Trophoblast cell (in vitro differentiated cells and primary cell): ENCODE data around the gene NUP153.

Source experiments
- DNase-seq, 2 donors: peaks; one replicate each; pipeline ENCODE4 v3.0.0-alpha.2; 2016
- H2AFZ ChIP-seq: 2 replicates; pipeline ENCODE4 v1.6.1; 2013; ENCODE audit warnings: low read length, moderate library complexity, mild to moderate bottlenecking; ENCODE audit not compliant: insufficient read depth, poor library complexity
- H2AK5ac ChIP-seq: 2 replicates; pipeline ENCODE4 v1.6.1; 2013; ENCODE audit warnings: mild to moderate bottlenecking, low read length
- H2BK120ac ChIP-seq: 2 replicates; pipeline ENCODE4 v1.6.1; 2013; ENCODE audit warnings: low read length, mild to moderate bottlenecking, moderate library complexity; ENCODE audit not compliant: insufficient read depth, poor library complexity
- H2BK12ac ChIP-seq: 2 replicates; pipeline ENCODE4 v1.6.1; 2013; ENCODE audit warnings: mild to moderate bottlenecking, low read length, moderate library complexity
- H2BK5ac ChIP-seq: 2 replicates; pipeline ENCODE4 v1.6.1; 2013; ENCODE audit warnings: low read length, low read depth, moderate library complexity, mild to moderate bottlenecking; ENCODE audit not compliant: poor library complexity
- H3K14ac ChIP-seq: 2 replicates; pipeline ENCODE4 v1.6.1; 2013; ENCODE audit warnings: mild to moderate bottlenecking, low read length
- H3K18ac ChIP-seq: 2 replicates; pipeline ENCODE4 v1.6.1; 2013; ENCODE audit warnings: mild to moderate bottlenecking, low read length
- H3K23ac ChIP-seq: 2 replicates; pipeline ENCODE4 v1.6.1; 2013; ENCODE audit warnings: low read length
- H3K27ac ChIP-seq: 2 replicates; pipeline ENCODE4 v1.5.1; 2013; ENCODE audit warnings: low read depth, mild to moderate bottlenecking, inconsistent platforms, low read length, moderate library complexity
- H3K27me3 ChIP-seq: 2 replicates; pipeline ENCODE4 v1.6.1; 2013; ENCODE audit warnings: inconsistent platforms, mild to moderate bottlenecking, low read length, moderate library complexity; ENCODE audit not compliant: insufficient read depth
- H3K36me3 ChIP-seq, 2 experiments: 1 replicate in 1 of 2; 2 replicates in 1 of 2; pipeline ENCODE4 v1.6.1; 2013; ENCODE audit warnings: low read length in 2 of 2, mild to moderate bottlenecking in 2 of 2, moderate library complexity in 1 of 2; ENCODE audit not compliant: insufficient read depth in 2 of 2, control insufficient read depth in 1 of 2
- H3K4ac ChIP-seq: 2 replicates; pipeline ENCODE4 v1.6.1; 2013; ENCODE audit warnings: low read depth, mild to moderate bottlenecking, low read length, moderate library complexity
- H3K4me1 ChIP-seq, 2 experiments: 1 replicate in 1 of 2; 2 replicates in 1 of 2; pipeline ENCODE4 v1.6.1; 2013; ENCODE audit warnings: low read length in 2 of 2, mild to moderate bottlenecking in 2 of 2, moderate library complexity in 1 of 2; ENCODE audit not compliant: insufficient read depth in 2 of 2, control insufficient read depth in 1 of 2
- H3K4me2 ChIP-seq: 2 replicates; pipeline ENCODE4 v1.6.1; 2013; ENCODE audit warnings: inconsistent platforms, mild to moderate bottlenecking, low read length, moderate library complexity
- H3K4me3 ChIP-seq: 2 replicates; pipeline ENCODE4 v1.5.1; 2013; ENCODE audit warnings: mild to moderate bottlenecking, low read depth, low read length, inconsistent platforms
- H3K79me1 ChIP-seq: one replicate; pipeline ENCODE4 v1.6.1; 2013; ENCODE audit warnings: low read length
- H3K79me2 ChIP-seq: 2 replicates; pipeline ENCODE4 v1.6.1; 2013; ENCODE audit warnings: low read length, mild to moderate bottlenecking; ENCODE audit not compliant: control insufficient read depth, insufficient read depth, poor library complexity
- H3K9ac ChIP-seq: 2 replicates; pipeline ENCODE4 v1.6.1; 2013; ENCODE audit warnings: mild to moderate bottlenecking, low read length
- H3K9me3 ChIP-seq: 2 replicates; pipeline ENCODE4 v1.6.1; 2013; ENCODE audit warnings: low read depth, mild to moderate bottlenecking, control low read depth, inconsistent platforms, low read length; ENCODE audit not compliant: insufficient read depth
- H4K12ac ChIP-seq: 2 replicates; pipeline ENCODE4 v1.6.1; 2013; ENCODE audit warnings: low read depth, mild to moderate bottlenecking, low read length, moderate library complexity
- H4K8ac ChIP-seq: 2 replicates; pipeline ENCODE4 v1.6.1; 2013; ENCODE audit warnings: low read depth, mild to moderate bottlenecking, low read length, moderate library complexity
- H4K91ac ChIP-seq: one replicate; pipeline ENCODE4 v1.6.1; 2013; ENCODE audit warnings: low read depth, mild to moderate bottlenecking, low read length, moderate library complexity
- WGBS: extraction: QIAGEN DNeasy Blood & Tissue Kit; methylation state at CpG from one replicate; pipeline ENCODE4 v1.1.7; 2013; ENCODE audit warnings: missing lambda C conversion rate; ENCODE audit not compliant: insufficient read length, insufficient coverage; ENCODE audit errors: extremely low coverage; 5-methylcytosine and 5-hydroxymethylcytosine counted together

The NUP153 gene

DNA sequence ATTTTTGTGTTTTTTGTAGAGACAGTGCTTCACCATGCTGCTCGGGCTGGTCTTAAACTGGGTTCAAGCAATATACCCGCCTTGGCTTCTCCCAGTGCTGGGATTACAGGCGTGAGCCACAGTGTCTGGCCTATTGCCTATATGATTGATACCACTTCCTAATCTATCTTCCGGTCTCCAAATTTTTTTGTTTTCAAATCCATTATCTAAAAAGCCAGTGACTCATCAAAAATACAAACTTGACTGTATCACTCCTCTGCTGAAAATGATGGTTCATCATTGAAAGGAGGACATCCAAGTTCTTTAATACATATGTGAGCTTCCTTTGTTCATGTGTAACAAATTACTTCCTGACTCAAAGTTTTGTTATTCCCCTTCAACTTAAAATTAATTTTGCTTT lies 71.2 kb downstream of the NUP153 start:
- no peaks in the 10 kb centered on the region for H3K79me1 ChIP-seq
- H2AFZ ChIP-seq: no peak overlapping the region
- H3K27ac ChIP-seq: no peak overlapping the region
- peak overlapping the region; percentile 47 for H3K18ac ChIP-seq
- no peaks in the 10 kb centered on the region for H3K79me2 ChIP-seq
- no peak overlapping the region for H3K23ac ChIP-seq
- no peak overlapping the region for H2BK5ac ChIP-seq
- H3K36me3 ChIP-seq: peaks cover 9 to 25% of the 10 kb centered on the region in 2 experiments
- WGBS: no CpG with 5 or more reads among the region's 4 CpGs
- no peaks in the 10 kb centered on the region for H3K9me3 ChIP-seq
- no peak overlapping the region for H3K9ac ChIP-seq
- H3K4me3 ChIP-seq: no peak overlapping the region
- H3K4me2 ChIP-seq: no peak overlapping the region
- H4K91ac ChIP-seq: no peak overlapping the region
- no peak overlapping the region for H2BK120ac ChIP-seq
- H4K8ac ChIP-seq: no peak overlapping the region
- H4K12ac ChIP-seq: no peak overlapping the region
- no peak overlapping the region for H2AK5ac ChIP-seq
- H3K14ac ChIP-seq: no peak overlapping the region
- DNase-seq: peak in 1 of 2 donors; percentile 16
- no peak overlapping the region for H2BK12ac ChIP-seq
- H3K27me3 ChIP-seq: no peaks in the 10 kb centered on the region
- no peaks in the 10 kb centered on the region for H3K4me1 ChIP-seq
- no peak overlapping the region for H3K4ac ChIP-seq

DNA sequence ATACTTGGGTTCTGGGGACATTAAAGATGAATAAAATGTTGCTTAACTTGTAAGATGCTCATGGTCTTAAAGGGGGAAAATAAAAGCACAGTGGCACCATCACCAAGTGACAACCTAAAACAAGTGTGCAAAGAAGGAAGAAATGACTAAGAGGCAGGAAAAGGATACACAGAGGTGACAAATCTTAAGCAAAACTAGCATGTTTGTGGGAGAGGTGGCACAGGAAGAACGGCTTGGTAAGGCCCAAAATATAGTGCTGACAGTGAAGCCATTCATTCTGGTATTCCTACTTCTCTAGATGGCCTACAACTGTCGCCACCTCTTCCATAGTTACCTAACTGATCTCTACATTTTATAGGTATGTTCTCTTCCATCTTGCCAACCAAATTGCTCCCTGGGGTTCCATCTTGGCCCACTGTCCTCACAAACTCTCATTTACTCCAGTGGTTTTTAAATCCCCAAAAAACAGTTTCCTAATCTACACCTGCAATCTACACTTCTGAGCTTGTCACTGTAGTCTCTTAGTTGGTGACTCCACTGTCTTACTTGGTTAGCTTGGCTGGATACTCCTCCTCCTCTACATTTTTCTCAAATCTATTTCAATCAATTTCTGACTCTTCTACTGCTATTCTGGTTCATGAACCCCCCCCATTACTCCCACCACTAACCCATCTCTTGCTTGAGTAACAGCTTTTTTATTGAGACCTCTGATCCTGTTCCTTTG lies 73.1 kb downstream of the NUP153 start:
- no peak overlapping the region for H2BK12ac ChIP-seq
- DNase-seq: no peak
- H3K79me1 ChIP-seq: no peaks in the 10 kb centered on the region
- H3K4ac ChIP-seq: no peak overlapping the region
- H3K79me2 ChIP-seq: no peaks in the 10 kb centered on the region
- no peak overlapping the region for H3K4me3 ChIP-seq
- no CpG with 5 or more reads among the region's 2 CpGs for WGBS
- H2AK5ac ChIP-seq: no peak overlapping the region
- no peak overlapping the region for H2BK120ac ChIP-seq
- no peak overlapping the region for H3K18ac ChIP-seq
- no peak overlapping the region for H3K27ac ChIP-seq
- H2AFZ ChIP-seq: no peak overlapping the region
- H4K12ac ChIP-seq: no peak overlapping the region
- H3K9ac ChIP-seq: no peak overlapping the region
- no peak overlapping the region for H3K4me2 ChIP-seq
- H3K27me3 ChIP-seq: no peaks in the 10 kb centered on the region
- no peak overlapping the region for H3K23ac ChIP-seq
- H3K14ac ChIP-seq: no peak overlapping the region
- H3K4me1 ChIP-seq: no peaks in the 10 kb centered on the region
- H2BK5ac ChIP-seq: no peak overlapping the region
- no peak overlapping the region for H4K91ac ChIP-seq
- no peaks in the 10 kb centered on the region for H3K9me3 ChIP-seq
- no peak overlapping the region for H4K8ac ChIP-seq
- peaks cover 10 to 27% of the 10 kb centered on the region in 2 experiments for H3K36me3 ChIP-seq

DNA sequence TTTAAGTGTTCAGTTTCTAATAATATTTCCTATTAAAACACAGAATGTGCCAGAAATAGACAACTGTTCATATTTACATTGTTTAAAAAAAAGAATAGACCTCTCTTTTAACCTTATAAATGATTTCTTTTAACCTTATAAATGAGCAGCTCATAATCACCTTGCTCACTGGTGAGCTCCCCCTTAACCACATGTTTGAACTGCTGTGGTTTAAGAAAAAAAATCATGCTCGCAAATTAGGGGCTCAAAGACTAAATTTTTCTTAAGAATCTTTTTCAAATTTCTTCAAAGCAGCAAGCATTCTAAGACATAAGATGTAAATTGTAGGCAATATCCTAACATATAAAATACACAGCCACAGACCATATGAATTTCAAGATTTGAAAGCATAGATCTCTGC lies 73.8 kb downstream of the NUP153 start:
- no peak overlapping the region for H3K23ac ChIP-seq
- no peaks in the 10 kb centered on the region for H3K27me3 ChIP-seq
- no peak overlapping the region for H4K12ac ChIP-seq
- no peaks in the 10 kb centered on the region for H3K9me3 ChIP-seq
- H3K14ac ChIP-seq: no peak overlapping the region
- H3K79me1 ChIP-seq: no peaks in the 10 kb centered on the region
- H3K27ac ChIP-seq: no peak overlapping the region
- H3K4ac ChIP-seq: no peak overlapping the region
- no CpG with 5 or more reads among the region's 1 CpG for WGBS
- no peak overlapping the region for H2AFZ ChIP-seq
- no peak overlapping the region for H3K4me3 ChIP-seq
- no peak overlapping the region for H2AK5ac ChIP-seq
- H3K4me1 ChIP-seq: no peaks in the 10 kb centered on the region
- H3K18ac ChIP-seq: no peak overlapping the region
- peaks cover 11 to 27% of the 10 kb centered on the region in 2 experiments for H3K36me3 ChIP-seq
- H3K4me2 ChIP-seq: no peak overlapping the region
- H3K79me2 ChIP-seq: no peaks in the 10 kb centered on the region
- H2BK12ac ChIP-seq: no peak overlapping the region
- no peak for DNase-seq
- H2BK120ac ChIP-seq: no peak overlapping the region
- H4K91ac ChIP-seq: no peak overlapping the region
- H2BK5ac ChIP-seq: no peak overlapping the region
- H4K8ac ChIP-seq: no peak overlapping the region
- no peak overlapping the region for H3K9ac ChIP-seq

DNA sequence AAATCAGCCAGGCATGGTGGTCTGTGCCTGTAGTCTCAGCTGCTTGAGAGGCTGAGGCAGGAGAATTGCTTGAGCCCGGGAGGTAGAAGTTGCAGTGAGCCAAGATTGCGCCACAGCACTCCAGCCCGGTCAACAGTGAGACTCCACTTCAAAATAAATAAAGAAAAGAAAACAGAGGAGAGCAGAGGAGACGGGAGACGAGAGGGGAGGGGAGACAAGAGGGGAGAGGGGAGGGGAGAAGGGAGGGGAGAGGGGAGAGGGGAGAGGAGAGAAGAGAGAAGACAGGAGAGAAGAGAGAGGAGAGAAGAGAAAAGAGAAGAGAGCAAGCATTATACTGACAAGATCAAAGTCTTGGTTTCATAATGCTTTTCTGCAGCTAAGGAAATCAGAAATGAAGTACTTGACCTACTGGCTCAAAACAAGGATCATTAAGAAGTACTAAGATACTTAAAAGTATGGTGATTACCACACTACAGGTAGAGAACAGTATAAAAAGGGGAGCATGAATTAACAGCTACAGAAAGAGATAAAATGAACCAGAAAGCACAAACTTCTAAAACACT lies 76.1 kb downstream of the NUP153 start:
- no peak overlapping the region for H4K91ac ChIP-seq
- no peak for DNase-seq
- WGBS: no CpG with 5 or more reads among the region's 5 CpGs

More for the DNA sequence above, 76.1 kb downstream of the NUP153 start:
- Histone ChIP-seq H4K12ac (no peak overlapping the region), H2AFZ (no peak overlapping the region), H3K23ac (no peak overlapping the region), H2AK5ac (no peak overlapping the region), H2BK120ac (no peak overlapping the region), H3K18ac (no peak overlapping the region), H3K27ac (no peak overlapping the region), H3K9me3 (no peaks in the 10 kb centered on the region), H3K79me2 (no peaks in the 10 kb centered on the region), H3K4ac (no peak overlapping the region), H3K4me3 (no peak overlapping the region), H3K36me3 (peaks cover 13 to 23% of the 10 kb centered on the region in 2 experiments), H3K4me2 (no peak overlapping the region), H3K4me1 (no peaks in the 10 kb centered on the region), H3K79me1 (no peaks in the 10 kb centered on the region), H3K14ac (no peak overlapping the region), H2BK5ac (no peak overlapping the region), H2BK12ac (no peak overlapping the region), H3K9ac (no peak overlapping the region), H3K27me3 (no peaks in the 10 kb centered on the region), H4K8ac (no peak overlapping the region)
